ENCODE results near the gene LRP1B. TPM values are rescaled to one million over a fixed set of nuclear protein-coding genes. Genes with fewer than 3 reads are reported as not detected.

LRP1B gene
- total RNA-seq, 4 donors from 2014 or later, result 1.2 to 3.3 (median 2.6) TPM

DNA sequence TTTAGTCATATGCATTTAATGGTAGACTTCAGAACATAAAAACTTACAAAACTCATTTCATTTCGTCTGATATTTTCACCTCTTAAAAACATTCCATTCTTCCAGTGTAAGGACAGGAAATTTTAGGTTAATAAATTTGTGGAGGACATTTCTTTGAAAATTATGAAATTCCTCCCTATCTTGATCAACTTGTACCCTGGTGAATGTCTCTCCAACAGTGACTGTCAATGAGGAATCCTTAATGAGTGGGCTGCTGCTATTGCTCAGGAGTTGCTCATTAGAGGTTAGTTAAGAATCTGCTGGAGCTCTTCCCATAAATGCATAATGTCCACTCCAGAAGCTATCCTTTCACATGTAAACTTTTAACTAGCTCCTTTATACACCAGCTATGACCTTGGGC lies 69.1 kb downstream of the LRP1B start:
- no peaks in the 10 kb centered on the region for H3K27me3 ChIP-seq
- H3K4me3 ChIP-seq, result no peak overlapping the region
- WGBS, 2 donors, result 81 to 86% methylated on average over 1 of the region's 1 CpG
- H3K9me3 ChIP-seq, result no peaks in the 10 kb centered on the region
- DNase-seq (ENCODE audit: low spot score in 2 of 2), result no peak
- no peaks in the 10 kb centered on the region for H3K36me3 ChIP-seq
- no peak overlapping the region for H3K27ac ChIP-seq
- peaks cover 0 to 4% (median 0%) of the 10 kb centered on the region in 4 donors for H3K4me1 ChIP-seq
- TF ChIP-seq EP300 (IDR thresholded peaks at IDR 0.05) (no peak), POLR2A (IDR thresholded peaks at IDR 0.05) (no peak)
- TF ChIP-seq, protein P1, sequence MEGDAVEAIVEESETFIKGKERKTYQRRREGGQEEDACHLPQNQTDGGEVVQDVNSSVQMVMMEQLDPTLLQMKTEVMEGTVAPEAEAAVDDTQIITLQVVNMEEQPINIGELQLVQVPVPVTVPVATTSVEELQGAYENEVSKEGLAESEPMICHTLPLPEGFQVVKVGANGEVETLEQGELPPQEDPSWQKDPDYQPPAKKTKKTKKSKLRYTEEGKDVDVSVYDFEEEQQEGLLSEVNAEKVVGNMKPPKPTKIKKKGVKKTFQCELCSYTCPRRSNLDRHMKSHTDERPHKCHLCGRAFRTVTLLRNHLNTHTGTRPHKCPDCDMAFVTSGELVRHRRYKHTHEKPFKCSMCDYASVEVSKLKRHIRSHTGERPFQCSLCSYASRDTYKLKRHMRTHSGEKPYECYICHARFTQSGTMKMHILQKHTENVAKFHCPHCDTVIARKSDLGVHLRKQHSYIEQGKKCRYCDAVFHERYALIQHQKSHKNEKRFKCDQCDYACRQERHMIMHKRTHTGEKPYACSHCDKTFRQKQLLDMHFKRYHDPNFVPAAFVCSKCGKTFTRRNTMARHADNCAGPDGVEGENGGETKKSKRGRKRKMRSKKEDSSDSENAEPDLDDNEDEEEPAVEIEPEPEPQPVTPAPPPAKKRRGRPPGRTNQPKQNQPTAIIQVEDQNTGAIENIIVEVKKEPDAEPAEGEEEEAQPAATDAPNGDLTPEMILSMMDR (IDR thresholded peaks at IDR 0.05), result no peak

DNA sequence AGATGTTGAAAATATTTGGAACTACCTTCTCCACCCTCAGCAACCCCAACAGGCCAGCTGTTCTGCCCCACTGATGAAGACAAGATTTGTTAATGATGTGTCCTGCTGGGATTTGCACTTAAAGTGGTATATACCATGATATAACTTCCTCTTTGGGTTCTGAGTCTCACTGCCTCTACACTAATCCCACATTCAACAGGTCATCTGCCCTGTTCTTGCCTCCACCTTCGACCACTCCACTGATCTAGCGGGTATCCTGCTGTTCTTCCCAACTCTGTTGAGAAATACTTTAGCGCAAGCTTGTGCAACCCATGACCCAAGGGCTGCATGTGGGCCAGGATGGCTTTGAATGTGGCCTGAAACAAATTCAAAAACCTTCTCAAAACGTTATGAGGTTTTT lies 72.7 kb downstream of the LRP1B start:
- DNase-seq (ENCODE audit: low spot score in 2 of 2), result no peak
- no peaks in the 10 kb centered on the region for H3K27me3 ChIP-seq
- 76 to 84% methylated on average over 4 of the region's 4 CpGs for WGBS, 2 donors
- no peak overlapping the region for H3K4me3 ChIP-seq
- H3K36me3 ChIP-seq, result no peaks in the 10 kb centered on the region
- no peak overlapping the region for H3K27ac ChIP-seq
- no peaks in the 10 kb centered on the region for H3K9me3 ChIP-seq
- TF ChIP-seq, protein P1 (IDR thresholded peaks at IDR 0.05), result no peak
- TF ChIP-seq POLR2A (IDR thresholded peaks at IDR 0.05), result no peak
- TF ChIP-seq EP300 (IDR thresholded peaks at IDR 0.05), result no peak
- no peaks in the 10 kb centered on the region for H3K4me1 ChIP-seq

DNA sequence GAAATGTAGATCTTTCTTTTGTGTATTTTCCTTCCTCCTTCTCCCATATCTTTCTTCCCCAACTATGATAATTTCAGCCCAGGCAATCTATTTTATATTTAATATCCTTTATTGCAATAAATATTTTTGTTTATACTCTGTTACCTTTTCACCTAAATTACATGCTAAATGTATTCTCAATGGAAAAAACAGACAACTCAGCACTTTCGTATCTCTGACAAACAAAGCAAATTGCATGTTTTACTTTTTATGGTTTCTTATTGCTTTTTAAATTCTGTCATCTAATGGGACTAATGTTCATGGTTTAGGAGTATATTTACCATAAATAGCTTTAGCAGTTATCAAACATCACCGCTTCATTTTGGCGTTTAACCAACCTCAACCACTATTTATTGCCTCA lies 74.0 kb downstream of the LRP1B start:
- 87 to 90% methylated on average over 3 of the region's 3 CpGs for WGBS, 2 donors
- H3K4me1 ChIP-seq, result no peaks in the 10 kb centered on the region
- H3K9me3 ChIP-seq, result no peaks in the 10 kb centered on the region
- H3K4me3 ChIP-seq, result no peak overlapping the region
- no peak for DNase-seq (ENCODE audit: low spot score in 2 of 2)
- TF ChIP-seq EP300 (IDR thresholded peaks at IDR 0.05) (no peak), POLR2A (IDR thresholded peaks at IDR 0.05) (no peak)
- TF ChIP-seq, protein P1 (IDR thresholded peaks at IDR 0.05), result no peak
- no peaks in the 10 kb centered on the region for H3K27me3 ChIP-seq
- no peak overlapping the region for H3K27ac ChIP-seq
- no peaks in the 10 kb centered on the region for H3K36me3 ChIP-seq

DNA sequence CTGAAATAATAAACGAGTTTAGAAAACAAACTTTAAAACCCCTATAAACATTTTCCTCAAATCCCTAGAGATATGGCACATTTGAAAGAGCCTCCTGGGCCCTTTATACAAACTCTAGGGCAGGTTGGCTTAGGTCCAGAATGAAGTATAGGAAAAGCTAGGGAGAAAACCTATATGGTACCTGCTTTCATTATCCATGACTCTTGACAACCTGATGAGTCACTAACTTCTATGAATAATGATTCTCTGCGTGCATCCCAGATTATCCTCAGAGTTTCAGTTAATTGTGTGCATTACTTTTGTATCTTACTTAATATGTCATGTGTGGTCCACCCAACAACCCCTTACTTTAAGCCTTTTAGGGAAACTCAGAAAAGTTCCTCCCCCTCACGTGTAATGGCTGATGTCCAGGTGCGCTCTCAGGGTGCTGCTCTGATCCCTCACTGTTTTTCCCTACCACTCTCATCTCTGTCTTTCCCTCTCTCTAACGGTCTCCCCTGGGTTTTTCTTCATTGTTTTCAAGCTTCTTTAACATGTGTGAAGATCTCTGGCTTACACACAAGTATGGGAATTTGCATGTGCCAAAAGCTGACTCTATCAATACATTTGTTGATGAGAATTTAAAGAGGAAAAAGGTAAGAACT lies 78.5 kb downstream of the LRP1B start:
- no peaks in the 10 kb centered on the region for H3K9me3 ChIP-seq
- H3K27ac ChIP-seq, result no peak overlapping the region
- no peak overlapping the region for H3K4me3 ChIP-seq
- DNase-seq (ENCODE audit: low spot score in 2 of 2), result no peak
- H3K36me3 ChIP-seq, result no peaks in the 10 kb centered on the region
- TF ChIP-seq, protein P1 (IDR thresholded peaks at IDR 0.05), result no peak
- TF ChIP-seq EP300 (IDR thresholded peaks at IDR 0.05) (no peak), POLR2A (IDR thresholded peaks at IDR 0.05) (no peak)
- no peaks in the 10 kb centered on the region for H3K4me1 ChIP-seq
- 59 to 60% methylated on average over 5 of the region's 5 CpGs for WGBS, 2 donors
- no peaks in the 10 kb centered on the region for H3K27me3 ChIP-seq

DNA sequence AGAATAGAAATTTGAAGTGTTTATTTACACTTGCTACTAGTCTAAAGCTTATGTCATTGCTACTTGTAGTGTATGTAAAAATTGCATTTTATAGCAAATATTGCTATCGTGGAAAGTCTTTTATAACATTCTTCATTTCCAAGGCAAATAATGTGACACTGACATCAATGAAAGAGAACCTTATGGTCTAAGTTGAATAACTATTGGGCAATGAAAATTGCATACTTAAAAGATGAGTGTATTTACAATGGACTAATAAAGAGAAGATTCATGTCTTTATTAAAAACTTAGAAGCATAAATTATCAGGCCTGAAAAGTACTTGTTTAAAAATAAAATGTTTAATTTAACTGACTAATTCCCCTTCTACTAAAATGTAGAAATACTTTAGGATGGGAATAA lies 82.2 kb downstream of the LRP1B start:
- Histone ChIP-seq H3K36me3 (no peaks in the 10 kb centered on the region), H3K27ac (no peak overlapping the region), H3K9me3 (no peaks in the 10 kb centered on the region), H3K27me3 (no peaks in the 10 kb centered on the region), H3K4me3 (no peak overlapping the region), H3K4me1 (no peaks in the 10 kb centered on the region)
- WGBS, 2 donors, result 50 to 56% methylated on average over 1 of the region's 1 CpG
- DNase-seq (ENCODE audit: low spot score in 2 of 2), result no peak
- TF ChIP-seq EP300 (IDR thresholded peaks at IDR 0.05), result no peak
- TF ChIP-seq, protein P1 (IDR thresholded peaks at IDR 0.05), result no peak
- TF ChIP-seq POLR2A (IDR thresholded peaks at IDR 0.05), result no peak

Data from tibial nerve (tissue), 4 donors.